PFSK-1 (cell line): Measurements from ENCODE around the gene HOMER1.

ENCODE experiments used
- FOXP2 ChIP-seq: optimal IDR thresholded peaks from 2 replicates; pipeline ENCODE3; 2011; ENCODE audit warnings: borderline replicate concordance, control low read depth, inconsistent platforms; ENCODE audit not compliant: insufficient read depth; ENCODE audit errors: extremely low read length, extremely low read depth
- POLR2AphosphoS5 ChIP-seq: IDR thresholded peaks from 2 replicates; pipeline ENCODE4 v1.6.1; 2012; ENCODE audit warnings: low read depth, mild to moderate bottlenecking, control low read depth, low read length, moderate library complexity
- SIN3A ChIP-seq: IDR thresholded peaks from 2 replicates; pipeline ENCODE4 v1.6.1; 2012; ENCODE audit warnings: mild to moderate bottlenecking, low read length, moderate library complexity, borderline replicate concordance; ENCODE audit not compliant: insufficient read depth
- TAF1 ChIP-seq: IDR thresholded peaks from 2 replicates; pipeline ENCODE4 v1.6.1; 2012; ENCODE audit warnings: low read length, control low read depth, borderline replicate concordance; ENCODE audit not compliant: insufficient read depth
- TF ChIP-seq, protein P1 (sequence below), 2 experiments: IDR thresholded peaks; 2 replicates each; pipeline versions ENCODE4 v1.6.1 to v1.8.0; 2011 to 2012; ENCODE audit warnings: low read depth in 2 of 2, low read length in 2 of 2, control low read depth in 1 of 2, inconsistent platforms in 1 of 2, mild to moderate bottlenecking in 1 of 2, moderate library complexity in 1 of 2; ENCODE audit not compliant: insufficient read depth in 1 of 2

DNA sequence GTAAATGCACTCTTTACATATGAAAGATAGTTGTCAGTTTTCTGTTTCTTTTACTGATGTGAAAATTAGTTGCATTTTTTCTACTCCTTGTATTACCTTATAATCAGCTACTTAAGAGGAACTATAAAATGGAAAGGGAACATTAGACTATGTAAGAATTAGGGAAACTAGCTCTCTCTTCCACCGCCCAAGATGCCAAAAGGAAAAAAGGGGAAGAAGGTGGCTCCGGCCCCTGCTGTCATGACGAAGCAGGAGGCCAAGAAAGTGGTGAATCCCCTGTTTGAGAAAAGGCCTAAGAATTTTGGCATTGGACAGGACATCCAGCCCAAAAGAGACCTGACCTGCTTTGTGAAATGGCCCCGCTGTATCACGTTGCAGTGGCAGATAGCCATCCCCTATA, 15.2 kb upstream of the HOMER1 start:
- TF ChIP-seq POLR2AphosphoS5 (no peak), TAF1 (no peak), SIN3A (no peak), FOXP2 (no peak)
- TF ChIP-seq, protein P1, sequence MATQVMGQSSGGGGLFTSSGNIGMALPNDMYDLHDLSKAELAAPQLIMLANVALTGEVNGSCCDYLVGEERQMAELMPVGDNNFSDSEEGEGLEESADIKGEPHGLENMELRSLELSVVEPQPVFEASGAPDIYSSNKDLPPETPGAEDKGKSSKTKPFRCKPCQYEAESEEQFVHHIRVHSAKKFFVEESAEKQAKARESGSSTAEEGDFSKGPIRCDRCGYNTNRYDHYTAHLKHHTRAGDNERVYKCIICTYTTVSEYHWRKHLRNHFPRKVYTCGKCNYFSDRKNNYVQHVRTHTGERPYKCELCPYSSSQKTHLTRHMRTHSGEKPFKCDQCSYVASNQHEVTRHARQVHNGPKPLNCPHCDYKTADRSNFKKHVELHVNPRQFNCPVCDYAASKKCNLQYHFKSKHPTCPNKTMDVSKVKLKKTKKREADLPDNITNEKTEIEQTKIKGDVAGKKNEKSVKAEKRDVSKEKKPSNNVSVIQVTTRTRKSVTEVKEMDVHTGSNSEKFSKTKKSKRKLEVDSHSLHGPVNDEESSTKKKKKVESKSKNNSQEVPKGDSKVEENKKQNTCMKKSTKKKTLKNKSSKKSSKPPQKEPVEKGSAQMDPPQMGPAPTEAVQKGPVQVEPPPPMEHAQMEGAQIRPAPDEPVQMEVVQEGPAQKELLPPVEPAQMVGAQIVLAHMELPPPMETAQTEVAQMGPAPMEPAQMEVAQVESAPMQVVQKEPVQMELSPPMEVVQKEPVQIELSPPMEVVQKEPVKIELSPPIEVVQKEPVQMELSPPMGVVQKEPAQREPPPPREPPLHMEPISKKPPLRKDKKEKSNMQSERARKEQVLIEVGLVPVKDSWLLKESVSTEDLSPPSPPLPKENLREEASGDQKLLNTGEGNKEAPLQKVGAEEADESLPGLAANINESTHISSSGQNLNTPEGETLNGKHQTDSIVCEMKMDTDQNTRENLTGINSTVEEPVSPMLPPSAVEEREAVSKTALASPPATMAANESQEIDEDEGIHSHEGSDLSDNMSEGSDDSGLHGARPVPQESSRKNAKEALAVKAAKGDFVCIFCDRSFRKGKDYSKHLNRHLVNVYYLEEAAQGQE (IDR thresholded peaks at IDR 0.05; ENCODE audit: insufficient read depth in 1 of 2, low read depth in 2 of 2, low read length in 2 of 2) = no peak
